HepG2 (cell line): ENCODE data around the gene ACBD3. TPM values are rescaled to one million over a fixed set of nuclear protein-coding genes. Genes with fewer than 3 reads are reported as not detected.

Experiments
- IRX3 ChIP-seq: sonication (generic); formaldehyde crosslinking; IDR thresholded peaks from 2 replicates; pipeline ENCODE4 v1.8.1; 2023; ENCODE audit warnings: mild to moderate bottlenecking, low read depth, missing genetic modification reagents, borderline replicate concordance
- KMT2B ChIP-seq: IDR thresholded peaks from 2 replicates; pipeline ENCODE4 v1.6.1; 2016; ENCODE audit warnings: missing genetic modification reagents, missing compliant biosample characterization
- ZNF30 ChIP-seq: sonication (generic); formaldehyde crosslinking; IDR thresholded peaks from 2 replicates; pipeline ENCODE4 v1.5.0; 2020; ENCODE audit warnings: mild to moderate bottlenecking, missing genetic modification reagents
- ZNF383 ChIP-seq: sonication (generic); formaldehyde crosslinking; IDR thresholded peaks from 2 replicates; pipeline ENCODE4 v1.4.0; 2020; ENCODE audit warnings: missing genetic modification reagents, mild to moderate bottlenecking, borderline replicate concordance
- ZNF451 ChIP-seq: sonication (generic); formaldehyde crosslinking; IDR thresholded peaks from 2 replicates; pipeline ENCODE4 v1.5.0; 2020; ENCODE audit warnings: mild to moderate bottlenecking, missing genetic modification reagents
- ZNF572 ChIP-seq: sonication (generic); formaldehyde crosslinking; IDR thresholded peaks from 2 replicates; pipeline ENCODE4 v1.5.1; 2020; ENCODE audit warnings: mild to moderate bottlenecking, missing genetic modification reagents
- ZNF660 ChIP-seq: sonication (generic); formaldehyde crosslinking; IDR thresholded peaks from 2 replicates; pipeline ENCODE4 v1.5.1; 2020; ENCODE audit warnings: mild to moderate bottlenecking, low read depth, missing genetic modification reagents, borderline replicate concordance
- ZNF780A ChIP-seq: sonication (generic); formaldehyde crosslinking; IDR thresholded peaks from 2 replicates; pipeline ENCODE4 v1.8.0; 2022; ENCODE audit warnings: mild to moderate bottlenecking, missing genetic modification reagents, moderate library complexity
- polyA plus RNA-seq, 8 experiments: library from polyadenylated mRNA; depleted of rRNA in 3 of 8; stranded (reverse) in 7 of 8; unstranded in 1 of 8; fragments of >200 nt; fragmentation: Illumina TruSeq in 4 of 8; extraction: Trizol in 4 of 8; gene quantifications; 2 replicates each; pipeline versions ENCODE4 v1.2.1 to v1.2.3, GENCODE V29; 2011 to 2016; ENCODE audit warnings: low read depth in 4 of 8, missing spikeins in 1 of 8, mixed read lengths in 1 of 8; ENCODE audit not compliant: insufficient read depth in 1 of 8
- total RNA-seq, 5 experiments: library from RNA; depleted of rRNA; stranded (reverse); fragments of >200 nt; fragmentation: Illumina TruSeq; extraction: Trizol; gene quantifications; 2 replicates each; pipeline ENCODE4 v1.2.3, GENCODE V29; 2016; ENCODE audit warnings: low read depth in 1 of 5
- TF ChIP-seq, protein P1 (sequence below): sonication (generic); formaldehyde crosslinking; IDR thresholded peaks from 2 replicates; pipeline ENCODE4 v1.4.0; 2020; ENCODE audit warnings: mild to moderate bottlenecking, missing genetic modification reagents
- TF ChIP-seq, protein P2 (sequence below): IDR thresholded peaks from 2 replicates; pipeline ENCODE4 v1.4.0; 2020; ENCODE audit warnings: mild to moderate bottlenecking, missing genetic modification reagents
- TF ChIP-seq, protein P3 (sequence below): sonication (generic); formaldehyde crosslinking; IDR thresholded peaks from 2 replicates; pipeline ENCODE4 v1.5.0; 2020; ENCODE audit warnings: mild to moderate bottlenecking, missing genetic modification reagents, borderline replicate concordance
- TF ChIP-seq, protein P4 (sequence below): sonication (generic); formaldehyde crosslinking; IDR thresholded peaks from 2 replicates; pipeline ENCODE4 v1.4.0; 2020; ENCODE audit warnings: low read depth, mild to moderate bottlenecking, missing genetic modification reagents
- TF ChIP-seq, protein P5 (sequence below): sonication (generic); formaldehyde crosslinking; IDR thresholded peaks from 2 replicates; pipeline ENCODE4 v1.5.1; 2020; ENCODE audit warnings: mild to moderate bottlenecking, missing genetic modification reagents

The ACBD3 gene
- total and polyA plus RNA-seq, 2 of the 13 experiments (the other 11 are each of a cell fraction or from before 2014, with no cell fraction given): 24.3 to 39.3 TPM

DNA sequence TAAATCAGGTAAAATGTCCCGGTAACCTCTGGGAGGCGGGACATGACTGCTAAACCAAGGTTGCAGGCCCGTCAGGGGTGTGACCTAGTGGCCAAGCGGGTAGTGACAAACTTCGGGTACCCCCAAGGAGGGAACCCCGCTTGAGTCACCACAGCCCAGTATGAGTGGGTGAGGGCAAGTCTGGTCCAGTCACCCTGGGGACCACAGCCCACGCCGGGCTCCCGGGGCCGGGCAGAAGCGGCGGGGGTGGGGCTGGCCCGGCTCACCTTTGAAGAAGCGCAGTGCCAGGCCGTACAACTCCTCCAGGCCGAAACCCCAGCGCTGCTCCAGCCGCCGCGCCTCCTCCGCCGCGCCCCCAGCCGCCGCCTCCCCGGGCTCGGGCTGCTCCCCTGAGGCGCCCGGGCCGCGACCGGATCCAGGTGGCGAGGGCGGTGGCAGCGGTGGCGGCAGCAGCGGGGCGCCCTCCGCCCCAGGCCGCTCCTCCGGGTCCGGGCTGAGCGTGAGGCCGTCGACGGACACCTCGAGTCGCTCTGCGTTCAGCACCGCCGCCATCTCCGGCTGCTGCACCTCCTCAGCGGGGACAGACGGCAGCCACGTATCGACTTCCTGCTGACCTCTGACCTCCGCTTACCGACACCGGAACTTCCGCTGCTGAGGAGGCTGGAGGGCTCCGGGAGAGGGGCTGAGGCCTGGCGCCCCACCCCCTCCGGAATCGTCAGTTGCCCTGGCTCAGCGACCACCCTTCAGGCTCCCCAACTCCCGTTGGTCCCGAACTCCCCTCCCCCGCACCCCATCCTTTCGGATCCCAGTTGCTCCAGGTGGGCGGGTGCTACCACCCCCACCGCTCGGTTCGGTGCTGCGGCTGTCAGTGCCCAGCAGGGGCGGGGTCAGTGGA, at the start of gene ACBD3 (continued):
- TF ChIP-seq, protein P1, sequence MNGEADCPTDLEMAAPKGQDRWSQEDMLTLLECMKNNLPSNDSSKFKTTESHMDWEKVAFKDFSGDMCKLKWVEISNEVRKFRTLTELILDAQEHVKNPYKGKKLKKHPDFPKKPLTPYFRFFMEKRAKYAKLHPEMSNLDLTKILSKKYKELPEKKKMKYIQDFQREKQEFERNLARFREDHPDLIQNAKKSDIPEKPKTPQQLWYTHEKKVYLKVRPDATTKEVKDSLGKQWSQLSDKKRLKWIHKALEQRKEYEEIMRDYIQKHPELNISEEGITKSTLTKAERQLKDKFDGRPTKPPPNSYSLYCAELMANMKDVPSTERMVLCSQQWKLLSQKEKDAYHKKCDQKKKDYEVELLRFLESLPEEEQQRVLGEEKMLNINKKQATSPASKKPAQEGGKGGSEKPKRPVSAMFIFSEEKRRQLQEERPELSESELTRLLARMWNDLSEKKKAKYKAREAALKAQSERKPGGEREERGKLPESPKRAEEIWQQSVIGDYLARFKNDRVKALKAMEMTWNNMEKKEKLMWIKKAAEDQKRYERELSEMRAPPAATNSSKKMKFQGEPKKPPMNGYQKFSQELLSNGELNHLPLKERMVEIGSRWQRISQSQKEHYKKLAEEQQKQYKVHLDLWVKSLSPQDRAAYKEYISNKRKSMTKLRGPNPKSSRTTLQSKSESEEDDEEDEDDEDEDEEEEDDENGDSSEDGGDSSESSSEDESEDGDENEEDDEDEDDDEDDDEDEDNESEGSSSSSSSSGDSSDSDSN (CRISPR knock-in tag): peak; percentile 80
- TF ChIP-seq ZNF383 (CRISPR knock-in tag) (no peak; the same call in 1 of the 2 replicates), ZNF572 (CRISPR knock-in tag) (peak; percentile 96), IRX3 (peak; percentile 63; the same call in 1 of the 2 replicates), ZNF451 (CRISPR knock-in tag) (peak; percentile 56; the same call in 1 of the 2 replicates), ZNF30 (CRISPR knock-in tag) (no peak), KMT2B (CRISPR knock-in tag) (peak; percentile 91), ZNF780A (no peak), ZNF660 (CRISPR knock-in tag) (no peak)
- TF ChIP-seq, protein P2, sequence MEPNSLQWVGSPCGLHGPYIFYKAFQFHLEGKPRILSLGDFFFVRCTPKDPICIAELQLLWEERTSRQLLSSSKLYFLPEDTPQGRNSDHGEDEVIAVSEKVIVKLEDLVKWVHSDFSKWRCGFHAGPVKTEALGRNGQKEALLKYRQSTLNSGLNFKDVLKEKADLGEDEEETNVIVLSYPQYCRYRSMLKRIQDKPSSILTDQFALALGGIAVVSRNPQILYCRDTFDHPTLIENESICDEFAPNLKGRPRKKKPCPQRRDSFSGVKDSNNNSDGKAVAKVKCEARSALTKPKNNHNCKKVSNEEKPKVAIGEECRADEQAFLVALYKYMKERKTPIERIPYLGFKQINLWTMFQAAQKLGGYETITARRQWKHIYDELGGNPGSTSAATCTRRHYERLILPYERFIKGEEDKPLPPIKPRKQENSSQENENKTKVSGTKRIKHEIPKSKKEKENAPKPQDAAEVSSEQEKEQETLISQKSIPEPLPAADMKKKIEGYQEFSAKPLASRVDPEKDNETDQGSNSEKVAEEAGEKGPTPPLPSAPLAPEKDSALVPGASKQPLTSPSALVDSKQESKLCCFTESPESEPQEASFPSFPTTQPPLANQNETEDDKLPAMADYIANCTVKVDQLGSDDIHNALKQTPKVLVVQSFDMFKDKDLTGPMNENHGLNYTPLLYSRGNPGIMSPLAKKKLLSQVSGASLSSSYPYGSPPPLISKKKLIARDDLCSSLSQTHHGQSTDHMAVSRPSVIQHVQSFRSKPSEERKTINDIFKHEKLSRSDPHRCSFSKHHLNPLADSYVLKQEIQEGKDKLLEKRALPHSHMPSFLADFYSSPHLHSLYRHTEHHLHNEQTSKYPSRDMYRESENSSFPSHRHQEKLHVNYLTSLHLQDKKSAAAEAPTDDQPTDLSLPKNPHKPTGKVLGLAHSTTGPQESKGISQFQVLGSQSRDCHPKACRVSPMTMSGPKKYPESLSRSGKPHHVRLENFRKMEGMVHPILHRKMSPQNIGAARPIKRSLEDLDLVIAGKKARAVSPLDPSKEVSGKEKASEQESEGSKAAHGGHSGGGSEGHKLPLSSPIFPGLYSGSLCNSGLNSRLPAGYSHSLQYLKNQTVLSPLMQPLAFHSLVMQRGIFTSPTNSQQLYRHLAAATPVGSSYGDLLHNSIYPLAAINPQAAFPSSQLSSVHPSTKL (CRISPR knock-in tag): peak; percentile 53
- TF ChIP-seq, protein P3, sequence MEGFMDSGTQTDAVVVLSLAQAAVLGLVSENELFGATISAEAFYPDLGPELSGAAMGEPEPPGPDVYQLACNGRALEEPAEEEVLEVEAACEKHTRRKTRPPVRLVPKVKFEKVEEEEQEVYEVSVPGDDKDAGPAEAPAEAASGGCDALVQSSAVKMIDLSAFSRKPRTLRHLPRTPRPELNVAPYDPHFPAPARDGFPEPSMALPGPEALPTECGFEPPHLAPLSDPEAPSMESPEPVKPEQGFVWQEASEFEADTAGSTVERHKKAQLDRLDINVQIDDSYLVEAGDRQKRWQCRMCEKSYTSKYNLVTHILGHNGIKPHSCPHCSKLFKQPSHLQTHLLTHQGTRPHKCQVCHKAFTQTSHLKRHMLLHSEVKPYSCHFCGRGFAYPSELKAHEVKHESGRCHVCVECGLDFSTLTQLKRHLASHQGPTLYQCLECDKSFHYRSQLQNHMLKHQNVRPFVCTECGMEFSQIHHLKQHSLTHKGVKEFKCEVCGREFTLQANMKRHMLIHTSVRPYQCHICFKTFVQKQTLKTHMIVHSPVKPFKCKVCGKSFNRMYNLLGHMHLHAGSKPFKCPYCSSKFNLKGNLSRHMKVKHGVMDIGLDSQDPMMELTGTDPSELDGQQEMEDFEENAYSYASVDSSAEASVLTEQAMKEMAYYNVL (CRISPR knock-in tag): peak; percentile 61; the same call in 1 of the 2 replicates
- TF ChIP-seq, protein P4, sequence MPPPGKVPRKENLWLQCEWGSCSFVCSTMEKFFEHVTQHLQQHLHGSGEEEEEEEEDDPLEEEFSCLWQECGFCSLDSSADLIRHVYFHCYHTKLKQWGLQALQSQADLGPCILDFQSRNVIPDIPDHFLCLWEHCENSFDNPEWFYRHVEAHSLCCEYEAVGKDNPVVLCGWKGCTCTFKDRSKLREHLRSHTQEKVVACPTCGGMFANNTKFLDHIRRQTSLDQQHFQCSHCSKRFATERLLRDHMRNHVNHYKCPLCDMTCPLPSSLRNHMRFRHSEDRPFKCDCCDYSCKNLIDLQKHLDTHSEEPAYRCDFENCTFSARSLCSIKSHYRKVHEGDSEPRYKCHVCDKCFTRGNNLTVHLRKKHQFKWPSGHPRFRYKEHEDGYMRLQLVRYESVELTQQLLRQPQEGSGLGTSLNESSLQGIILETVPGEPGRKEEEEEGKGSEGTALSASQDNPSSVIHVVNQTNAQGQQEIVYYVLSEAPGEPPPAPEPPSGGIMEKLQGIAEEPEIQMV: peak; percentile 58; the same call in 1 of the 2 replicates
- TF ChIP-seq, protein P5, sequence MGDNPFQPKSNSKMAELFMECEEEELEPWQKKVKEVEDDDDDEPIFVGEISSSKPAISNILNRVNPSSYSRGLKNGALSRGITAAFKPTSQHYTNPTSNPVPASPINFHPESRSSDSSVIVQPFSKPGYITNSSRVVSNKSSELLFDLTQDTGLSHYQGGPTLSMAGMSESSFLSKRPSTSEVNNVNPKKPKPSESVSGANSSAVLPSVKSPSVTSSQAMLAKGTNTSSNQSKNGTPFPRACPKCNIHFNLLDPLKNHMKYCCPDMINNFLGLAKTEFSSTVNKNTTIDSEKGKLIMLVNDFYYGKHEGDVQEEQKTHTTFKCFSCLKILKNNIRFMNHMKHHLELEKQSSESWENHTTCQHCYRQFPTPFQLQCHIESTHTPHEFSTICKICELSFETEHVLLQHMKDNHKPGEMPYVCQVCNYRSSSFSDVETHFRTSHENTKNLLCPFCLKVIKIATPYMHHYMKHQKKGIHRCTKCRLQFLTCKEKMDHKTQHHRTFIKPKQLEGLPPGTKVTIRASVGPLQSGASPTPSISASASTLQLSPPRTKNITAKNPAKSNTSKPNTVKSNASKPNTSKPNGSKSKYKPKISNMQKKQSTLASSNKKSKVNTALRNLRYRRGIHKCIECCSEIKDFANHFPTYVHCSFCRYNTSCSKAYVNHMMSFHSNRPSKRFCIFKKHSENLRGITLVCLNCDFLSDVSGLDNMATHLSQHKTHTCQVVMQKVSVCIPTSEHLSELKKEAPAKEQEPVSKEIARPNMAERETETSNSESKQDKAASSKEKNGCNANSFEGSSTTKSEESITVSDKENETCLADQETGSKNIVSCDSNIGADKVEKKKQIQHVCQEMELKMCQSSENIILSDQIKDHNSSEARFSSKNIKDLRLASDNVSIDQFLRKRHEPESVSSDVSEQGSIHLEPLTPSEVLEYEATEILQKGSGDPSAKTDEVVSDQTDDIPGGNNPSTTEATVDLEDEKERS (CRISPR knock-in tag): 0 out of 2 replicates have a peak, but pooled peaks have one; percentile 43
